Neural cell (in vitro differentiated cells): ENCODE measurements around the gene PPIG.

Experiments
- EP300 ChIP-seq: fragments of 450-650 bp; conservative IDR thresholded peaks from 2 replicates; pipeline ENCODE4 v1.6.1; 2014; ENCODE audit warnings: antibody characterized with exemption, mild to moderate bottlenecking, moderate library complexity; ENCODE audit not compliant: poor library complexity, severe bottlenecking
- EZH2 ChIP-seq: fragments of 200-600, 300-800 bp; shearing (Covaris generic), sonication (generic); IDR thresholded peaks from 2 replicates; pipeline ENCODE4 v1.6.1; 2014; ENCODE audit warnings: antibody characterized with exemption, low read length, borderline replicate concordance, mild to moderate bottlenecking; ENCODE audit not compliant: insufficient read depth, poor library complexity, severe bottlenecking
- MXI1 ChIP-seq: fragments of 450-650 bp; conservative IDR thresholded peaks from 2 replicates; pipeline ENCODE4 v1.6.1; 2014; ENCODE audit warnings: antibody characterized with exemption, mild to moderate bottlenecking; ENCODE audit not compliant: poor library complexity, severe bottlenecking
- POLR2AphosphoS5 ChIP-seq: IDR thresholded peaks from 2 replicates; pipeline ENCODE4 v1.6.1; 2012
- RAD21 ChIP-seq: fragments of 450-650 bp; conservative IDR thresholded peaks from 2 replicates; pipeline ENCODE4 v1.6.1; 2014; ENCODE audit warnings: antibody characterized with exemption, mild to moderate bottlenecking, moderate library complexity
- SMC3 ChIP-seq: fragments of 450-650 bp; conservative IDR thresholded peaks from 2 replicates; pipeline ENCODE4 v1.6.1; 2014; ENCODE audit warnings: antibody characterized with exemption, mild to moderate bottlenecking, moderate library complexity; ENCODE audit not compliant: poor library complexity
- TAF1 ChIP-seq: IDR thresholded peaks from 2 replicates; pipeline ENCODE4 v1.6.1; 2012; ENCODE audit warnings: low read depth
- TF ChIP-seq, protein P1 (sequence below): fragments of 450-650 bp; IDR thresholded peaks from 2 replicates; pipeline ENCODE4 v1.5.1; 2014; ENCODE audit warnings: antibody characterized with exemption, mild to moderate bottlenecking, moderate library complexity; ENCODE audit not compliant: poor library complexity, severe bottlenecking
- TF ChIP-seq, protein P2 (sequence below): IDR thresholded peaks from 2 replicates; pipeline ENCODE4 v1.6.1; 2012; ENCODE audit warnings: borderline replicate concordance

DNA sequence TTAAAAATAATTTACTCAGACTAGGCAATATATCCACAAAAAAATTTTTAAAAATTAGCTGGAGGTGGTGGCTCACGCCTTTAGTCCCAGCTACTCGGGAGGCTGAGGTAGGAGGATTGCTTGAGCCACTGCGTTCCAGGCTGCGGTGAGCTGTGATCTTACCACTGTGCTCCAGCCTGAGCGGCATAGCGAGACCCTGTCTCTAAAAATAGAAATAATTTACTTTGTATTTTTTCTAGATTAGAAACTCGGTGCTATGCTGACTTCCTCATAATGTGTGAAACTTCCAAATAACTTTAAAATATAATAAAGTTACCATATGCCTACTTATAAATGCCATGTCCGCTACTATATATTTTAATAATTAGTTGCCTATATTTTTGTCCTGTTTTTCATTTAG is 6.7 kb downstream of the PPIG start:
- TF ChIP-seq, protein P1, sequence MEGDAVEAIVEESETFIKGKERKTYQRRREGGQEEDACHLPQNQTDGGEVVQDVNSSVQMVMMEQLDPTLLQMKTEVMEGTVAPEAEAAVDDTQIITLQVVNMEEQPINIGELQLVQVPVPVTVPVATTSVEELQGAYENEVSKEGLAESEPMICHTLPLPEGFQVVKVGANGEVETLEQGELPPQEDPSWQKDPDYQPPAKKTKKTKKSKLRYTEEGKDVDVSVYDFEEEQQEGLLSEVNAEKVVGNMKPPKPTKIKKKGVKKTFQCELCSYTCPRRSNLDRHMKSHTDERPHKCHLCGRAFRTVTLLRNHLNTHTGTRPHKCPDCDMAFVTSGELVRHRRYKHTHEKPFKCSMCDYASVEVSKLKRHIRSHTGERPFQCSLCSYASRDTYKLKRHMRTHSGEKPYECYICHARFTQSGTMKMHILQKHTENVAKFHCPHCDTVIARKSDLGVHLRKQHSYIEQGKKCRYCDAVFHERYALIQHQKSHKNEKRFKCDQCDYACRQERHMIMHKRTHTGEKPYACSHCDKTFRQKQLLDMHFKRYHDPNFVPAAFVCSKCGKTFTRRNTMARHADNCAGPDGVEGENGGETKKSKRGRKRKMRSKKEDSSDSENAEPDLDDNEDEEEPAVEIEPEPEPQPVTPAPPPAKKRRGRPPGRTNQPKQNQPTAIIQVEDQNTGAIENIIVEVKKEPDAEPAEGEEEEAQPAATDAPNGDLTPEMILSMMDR = no peak
- TF ChIP-seq TAF1 = no peak
- TF ChIP-seq MXI1 = no peak
- no peak for TF ChIP-seq EP300
- no peak for TF ChIP-seq POLR2AphosphoS5
- TF ChIP-seq EZH2 = no peak
- TF ChIP-seq, protein P2, sequence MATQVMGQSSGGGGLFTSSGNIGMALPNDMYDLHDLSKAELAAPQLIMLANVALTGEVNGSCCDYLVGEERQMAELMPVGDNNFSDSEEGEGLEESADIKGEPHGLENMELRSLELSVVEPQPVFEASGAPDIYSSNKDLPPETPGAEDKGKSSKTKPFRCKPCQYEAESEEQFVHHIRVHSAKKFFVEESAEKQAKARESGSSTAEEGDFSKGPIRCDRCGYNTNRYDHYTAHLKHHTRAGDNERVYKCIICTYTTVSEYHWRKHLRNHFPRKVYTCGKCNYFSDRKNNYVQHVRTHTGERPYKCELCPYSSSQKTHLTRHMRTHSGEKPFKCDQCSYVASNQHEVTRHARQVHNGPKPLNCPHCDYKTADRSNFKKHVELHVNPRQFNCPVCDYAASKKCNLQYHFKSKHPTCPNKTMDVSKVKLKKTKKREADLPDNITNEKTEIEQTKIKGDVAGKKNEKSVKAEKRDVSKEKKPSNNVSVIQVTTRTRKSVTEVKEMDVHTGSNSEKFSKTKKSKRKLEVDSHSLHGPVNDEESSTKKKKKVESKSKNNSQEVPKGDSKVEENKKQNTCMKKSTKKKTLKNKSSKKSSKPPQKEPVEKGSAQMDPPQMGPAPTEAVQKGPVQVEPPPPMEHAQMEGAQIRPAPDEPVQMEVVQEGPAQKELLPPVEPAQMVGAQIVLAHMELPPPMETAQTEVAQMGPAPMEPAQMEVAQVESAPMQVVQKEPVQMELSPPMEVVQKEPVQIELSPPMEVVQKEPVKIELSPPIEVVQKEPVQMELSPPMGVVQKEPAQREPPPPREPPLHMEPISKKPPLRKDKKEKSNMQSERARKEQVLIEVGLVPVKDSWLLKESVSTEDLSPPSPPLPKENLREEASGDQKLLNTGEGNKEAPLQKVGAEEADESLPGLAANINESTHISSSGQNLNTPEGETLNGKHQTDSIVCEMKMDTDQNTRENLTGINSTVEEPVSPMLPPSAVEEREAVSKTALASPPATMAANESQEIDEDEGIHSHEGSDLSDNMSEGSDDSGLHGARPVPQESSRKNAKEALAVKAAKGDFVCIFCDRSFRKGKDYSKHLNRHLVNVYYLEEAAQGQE = no peak
- TF ChIP-seq RAD21 = no peak
- TF ChIP-seq SMC3 = no peak
